Stomach (tissue), 4 donors: ENCODE measurements around the gene ZNF330.

Experiments used
- POLR2A ChIP-seq, 4 donors: fragments of 450-650 bp; IDR thresholded peaks; one replicate each; pipeline ENCODE4 v1.6.1; 2016; ENCODE audit warnings: antibody characterized with exemption in 4 of 4, control low read depth in 2 of 4, mild to moderate bottlenecking in 1 of 4, moderate library complexity in 1 of 4
- TF ChIP-seq, protein P1 (sequence below), 7 experiments: fragments of 450-650 bp in 4 of 7; fragments of 200-600 bp in 3 of 7; sonication (generic) in 3 of 7; IDR thresholded peaks; one replicate each; pipeline ENCODE4 v1.5.1; 2016 to 2019; ENCODE audit warnings: antibody characterized with exemption in 7 of 7, control low read depth in 2 of 7, mild to moderate bottlenecking in 1 of 7

DNA sequence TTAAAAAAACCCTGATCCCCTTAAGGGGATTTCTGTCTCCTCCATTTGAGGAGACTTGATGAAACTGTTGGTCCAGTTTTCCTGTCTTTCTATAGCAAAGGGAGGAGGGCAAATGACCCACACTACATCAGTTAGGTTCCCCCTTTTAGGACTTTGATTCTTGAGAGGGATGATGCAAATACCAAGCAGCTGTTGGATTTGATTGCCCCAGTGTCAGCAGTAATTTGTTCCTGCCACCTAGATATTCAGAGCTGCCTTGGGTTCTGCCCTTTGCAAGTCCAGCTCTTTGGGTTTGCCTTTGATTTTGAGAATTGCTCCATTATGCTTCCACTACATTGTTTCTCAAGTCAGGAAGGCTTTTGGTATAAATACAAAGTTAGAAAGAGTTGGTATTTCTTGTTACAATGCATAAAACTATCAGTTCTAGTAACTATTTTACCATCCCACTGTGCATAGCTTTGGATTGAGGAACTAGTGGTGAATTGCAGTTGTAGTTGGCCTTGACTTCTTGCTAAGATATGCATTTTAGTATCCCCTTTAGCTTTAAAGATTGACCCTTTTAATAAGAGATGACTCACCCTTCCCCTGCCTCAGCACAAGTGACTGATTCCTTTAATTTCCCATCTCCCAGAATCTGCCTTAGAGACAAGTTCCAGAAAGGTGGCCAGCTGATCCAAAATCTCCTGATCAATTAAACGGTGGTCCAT, 24.3 kb upstream of the ZNF330 start:
- TF ChIP-seq, protein P1, sequence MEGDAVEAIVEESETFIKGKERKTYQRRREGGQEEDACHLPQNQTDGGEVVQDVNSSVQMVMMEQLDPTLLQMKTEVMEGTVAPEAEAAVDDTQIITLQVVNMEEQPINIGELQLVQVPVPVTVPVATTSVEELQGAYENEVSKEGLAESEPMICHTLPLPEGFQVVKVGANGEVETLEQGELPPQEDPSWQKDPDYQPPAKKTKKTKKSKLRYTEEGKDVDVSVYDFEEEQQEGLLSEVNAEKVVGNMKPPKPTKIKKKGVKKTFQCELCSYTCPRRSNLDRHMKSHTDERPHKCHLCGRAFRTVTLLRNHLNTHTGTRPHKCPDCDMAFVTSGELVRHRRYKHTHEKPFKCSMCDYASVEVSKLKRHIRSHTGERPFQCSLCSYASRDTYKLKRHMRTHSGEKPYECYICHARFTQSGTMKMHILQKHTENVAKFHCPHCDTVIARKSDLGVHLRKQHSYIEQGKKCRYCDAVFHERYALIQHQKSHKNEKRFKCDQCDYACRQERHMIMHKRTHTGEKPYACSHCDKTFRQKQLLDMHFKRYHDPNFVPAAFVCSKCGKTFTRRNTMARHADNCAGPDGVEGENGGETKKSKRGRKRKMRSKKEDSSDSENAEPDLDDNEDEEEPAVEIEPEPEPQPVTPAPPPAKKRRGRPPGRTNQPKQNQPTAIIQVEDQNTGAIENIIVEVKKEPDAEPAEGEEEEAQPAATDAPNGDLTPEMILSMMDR (IDR thresholded peaks at IDR 0.05): no peak
- TF ChIP-seq POLR2A (IDR thresholded peaks at IDR 0.05): no peak
